Breast epithelium (tissue), 4 donors: Measurements from ENCODE around the gene PPP1R15B. TPM values are rescaled to one million over a fixed set of nuclear protein-coding genes. Genes with fewer than 3 reads are reported as not detected.

ENCODE experiments used
- DNase-seq, 2 donors: peaks; one replicate each; pipeline ENCODE4 v3.0.0-alpha.2; 2019; ENCODE audit warnings: low spot score in 2 of 2
- H3K27ac ChIP-seq, 2 donors: fragments of 200-600 bp; sonication (generic) in 1 of 2; one replicate each; pipeline ENCODE4 v1.5.1; 2016 to 2019; ENCODE audit warnings: mild to moderate bottlenecking in 1 of 2
- H3K27me3 ChIP-seq, 2 donors: fragments of 200-600 bp; sonication (generic) in 1 of 2; one replicate each; pipeline versions ENCODE4 v1.5.1 to v1.6.0; 2017 to 2019; ENCODE audit warnings: control low read depth in 1 of 2, mild to moderate bottlenecking in 1 of 2
- H3K36me3 ChIP-seq: fragments of 200-600 bp; one replicate; pipeline ENCODE4 v1.5.1; 2019
- H3K4me1 ChIP-seq, 2 donors: fragments of 200-600 bp; sonication (generic); one replicate each; pipeline ENCODE4 v1.5.1; 2016 to 2019; ENCODE audit warnings: control low read depth in 1 of 2
- H3K4me3 ChIP-seq, 3 donors: fragments of 200-600 bp; sonication (generic); 1 replicate in 2 of 3; 2 replicates in 1 of 3; pipeline ENCODE4 v1.5.1; 2016 to 2019; ENCODE audit warnings: mild to moderate bottlenecking in 3 of 3, moderate library complexity in 2 of 3
- H3K9me3 ChIP-seq, 2 donors: fragments of 200-600 bp; sonication (generic) in 1 of 2; one replicate each; pipeline ENCODE4 v1.5.1; 2016 to 2019; ENCODE audit warnings: control low read depth in 1 of 2
- POLR2A ChIP-seq: fragments of 450-650 bp; IDR thresholded peaks from one replicate; pipeline ENCODE4 v1.6.1; 2016; ENCODE audit warnings: antibody characterized with exemption, mild to moderate bottlenecking, moderate library complexity
- POLR2AphosphoS5 ChIP-seq, 3 donors: sonication (generic); formaldehyde crosslinking; IDR thresholded peaks; one replicate each; pipeline ENCODE4 v1.6.1; 2017; ENCODE audit warnings: antibody characterized with exemption in 3 of 3
- intact Hi-C: fragments of 100-400 bp; cut with DNase I; formaldehyde crosslinking; loops from one replicate; pipeline ENCODE4 v1.15.1; 2023; ENCODE audit warnings: low total_unique reads
- total RNA-seq, 3 donors: library from RNA; depleted of rRNA; stranded (reverse); fragments of >200 nt; gene quantifications; one replicate each; pipeline ENCODE4 v1.1.0, GENCODE V29; 2016
- TF ChIP-seq, protein P1 (sequence below), 3 donors: fragments of 450-650 bp; IDR thresholded peaks; one replicate each; pipeline ENCODE4 v1.5.1; 2016 to 2017; ENCODE audit warnings: antibody characterized with exemption in 3 of 3, mild to moderate bottlenecking in 3 of 3, moderate library complexity in 3 of 3

The PPP1R15B gene
- total RNA-seq, 3 donors from 2014 or later = 47.5 to 91.6 (median 53.3) TPM

- TF ChIP-seq, protein P1, sequence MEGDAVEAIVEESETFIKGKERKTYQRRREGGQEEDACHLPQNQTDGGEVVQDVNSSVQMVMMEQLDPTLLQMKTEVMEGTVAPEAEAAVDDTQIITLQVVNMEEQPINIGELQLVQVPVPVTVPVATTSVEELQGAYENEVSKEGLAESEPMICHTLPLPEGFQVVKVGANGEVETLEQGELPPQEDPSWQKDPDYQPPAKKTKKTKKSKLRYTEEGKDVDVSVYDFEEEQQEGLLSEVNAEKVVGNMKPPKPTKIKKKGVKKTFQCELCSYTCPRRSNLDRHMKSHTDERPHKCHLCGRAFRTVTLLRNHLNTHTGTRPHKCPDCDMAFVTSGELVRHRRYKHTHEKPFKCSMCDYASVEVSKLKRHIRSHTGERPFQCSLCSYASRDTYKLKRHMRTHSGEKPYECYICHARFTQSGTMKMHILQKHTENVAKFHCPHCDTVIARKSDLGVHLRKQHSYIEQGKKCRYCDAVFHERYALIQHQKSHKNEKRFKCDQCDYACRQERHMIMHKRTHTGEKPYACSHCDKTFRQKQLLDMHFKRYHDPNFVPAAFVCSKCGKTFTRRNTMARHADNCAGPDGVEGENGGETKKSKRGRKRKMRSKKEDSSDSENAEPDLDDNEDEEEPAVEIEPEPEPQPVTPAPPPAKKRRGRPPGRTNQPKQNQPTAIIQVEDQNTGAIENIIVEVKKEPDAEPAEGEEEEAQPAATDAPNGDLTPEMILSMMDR (IDR thresholded peaks at IDR 0.05) = no peak
- Histone ChIP-seq H3K27me3 (no peaks in the 10 kb centered on the region), H3K9me3 (no peaks in the 10 kb centered on the region), H3K4me1 (no peaks in the 10 kb centered on the region), H3K4me3 (no peak overlapping the region), H3K36me3 (peaks cover 7% of the 10 kb centered on the region), H3K27ac (no peak overlapping the region)
- no peak for DNase-seq
- intact Hi-C loops = no loop called here
Observed at GRCh38 chr1:204402391-204402790, 9.2 kb downstream of the PPP1R15B start.

DNA sequence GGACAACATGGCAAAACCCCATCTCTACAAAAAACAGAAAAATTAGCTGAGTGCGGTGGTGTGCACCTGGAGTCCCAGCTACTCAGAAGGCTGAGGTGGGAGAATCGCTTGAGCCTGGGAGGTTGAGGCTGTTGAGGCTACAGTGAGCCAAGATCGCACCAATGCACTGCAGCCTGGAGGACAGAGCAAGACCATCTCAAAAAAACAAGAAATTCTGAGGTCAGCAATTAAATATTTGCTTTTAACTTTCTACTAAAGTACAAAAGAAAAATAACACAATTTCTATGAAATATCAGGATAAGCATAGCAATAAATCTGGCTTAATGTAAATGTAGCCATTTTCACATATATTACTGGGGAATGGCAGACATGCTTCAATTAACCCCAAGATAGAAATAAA lies 9.9 kb downstream of the PPP1R15B start:
- intact Hi-C loops = no loop called here
- H3K27me3 ChIP-seq = no peaks in the 10 kb centered on the region
- no peak overlapping the region for H3K4me3 ChIP-seq
- no peak overlapping the region for H3K27ac ChIP-seq
- H3K9me3 ChIP-seq = no peaks in the 10 kb centered on the region
- no peaks in the 10 kb centered on the region for H3K4me1 ChIP-seq
- H3K36me3 ChIP-seq = peaks cover 7% of the 10 kb centered on the region
- TF ChIP-seq POLR2A = no peak
- TF ChIP-seq, protein P1 (IDR thresholded peaks at IDR 0.05) = no peak
- TF ChIP-seq POLR2AphosphoS5 (IDR thresholded peaks at IDR 0.05) = no peak
- DNase-seq = no peak

DNA sequence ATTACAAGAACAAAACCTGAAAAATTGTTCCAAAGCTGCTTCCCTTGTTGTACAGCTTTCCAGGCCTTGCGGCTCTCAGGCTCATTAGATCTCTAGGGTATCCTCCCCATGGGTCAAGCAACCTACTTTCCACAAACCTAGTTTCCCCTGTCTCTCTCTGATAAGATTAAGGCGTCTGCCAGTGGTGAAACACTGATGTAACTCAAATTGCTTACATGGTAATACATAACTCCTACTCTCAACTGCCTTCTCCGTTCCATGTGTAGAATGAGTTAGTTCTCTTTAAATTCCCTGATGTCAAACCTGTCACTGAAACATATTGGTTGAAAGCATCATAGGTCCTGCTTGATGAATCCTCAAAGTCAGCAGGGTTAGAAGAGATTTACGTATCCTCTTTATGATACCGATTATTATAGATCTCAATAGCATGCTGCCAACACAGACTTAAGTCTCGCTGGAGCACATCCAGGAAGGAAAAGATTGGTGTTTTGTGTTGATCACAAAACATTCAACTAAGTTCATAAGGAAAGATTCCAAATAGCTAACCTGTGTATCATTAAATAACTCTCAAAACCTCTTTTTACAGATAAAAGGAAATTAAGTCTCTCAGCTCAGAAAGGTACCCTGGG lies 10.6 kb downstream of the PPP1R15B start:
- intact Hi-C loops = no loop called here
- no peak for DNase-seq
- H3K27ac ChIP-seq = no peak overlapping the region
- TF ChIP-seq, protein P1 (IDR thresholded peaks at IDR 0.05) = no peak
- TF ChIP-seq POLR2AphosphoS5 (IDR thresholded peaks at IDR 0.05) (no peak), POLR2A (no peak)
- no peaks in the 10 kb centered on the region for H3K27me3 ChIP-seq
- no peaks in the 10 kb centered on the region for H3K4me1 ChIP-seq
- H3K36me3 ChIP-seq = peaks cover 7% of the 10 kb centered on the region
- H3K9me3 ChIP-seq = no peaks in the 10 kb centered on the region
- H3K4me3 ChIP-seq = no peak overlapping the region

GRCh38 chr1:204398197-204399125 lies 13.2 kb downstream of the PPP1R15B start:
- Histone ChIP-seq H3K36me3 (peaks cover under 1% of the 10 kb centered on the region), H3K27ac (peak overlapping the region; percentile 37 to 64), H3K4me1 (no peaks in the 10 kb centered on the region), H3K27me3 (no peaks in the 10 kb centered on the region), H3K4me3 (no peak overlapping the region), H3K9me3 (no peaks in the 10 kb centered on the region)
- intact Hi-C loops = no loop called here
- DNase-seq = peak; percentile 70 to 82
- TF ChIP-seq, protein P1 (IDR thresholded peaks at IDR 0.05) = peak; percentile 36 to 80 (median 80)
- no peak for TF ChIP-seq POLR2AphosphoS5 (IDR thresholded peaks at IDR 0.05)

GRCh38 chr1:204396015-204396583 lies 15.5 kb downstream of the PPP1R15B start:
- H3K4me1 ChIP-seq = no peaks in the 10 kb centered on the region
- intact Hi-C loops = no loop called here
- no peak overlapping the region for H3K4me3 ChIP-seq
- no peak overlapping the region for H3K27ac ChIP-seq
- H3K36me3 ChIP-seq = no peaks in the 10 kb centered on the region
- no peaks in the 10 kb centered on the region for H3K9me3 ChIP-seq
- H3K27me3 ChIP-seq = no peaks in the 10 kb centered on the region
- TF ChIP-seq POLR2AphosphoS5 (IDR thresholded peaks at IDR 0.05) (no peak), POLR2A (no peak)
- TF ChIP-seq, protein P1 (IDR thresholded peaks at IDR 0.05) = no peak
- no peak for DNase-seq
